Measurements from ENCODE around the gene DIAPH3.
"Not testable (repeated sequence)": the region's sequence is repeated elsewhere in the genome, so short reads cannot be mapped to it uniquely, and the experiment has no call there.

DIAPH3 gene

GRCh38 chr13:60099631-60100420, 63.9 kb downstream of the DIAPH3 start:
- no peak for DNase-seq (ENCODE audit: low read depth in 2 of 2)

GRCh38 chr13:60095300-60095699, 68.4 kb downstream of the DIAPH3 start:
- no peak for DNase-seq (ENCODE audit: low read depth in 2 of 2)

DNA sequence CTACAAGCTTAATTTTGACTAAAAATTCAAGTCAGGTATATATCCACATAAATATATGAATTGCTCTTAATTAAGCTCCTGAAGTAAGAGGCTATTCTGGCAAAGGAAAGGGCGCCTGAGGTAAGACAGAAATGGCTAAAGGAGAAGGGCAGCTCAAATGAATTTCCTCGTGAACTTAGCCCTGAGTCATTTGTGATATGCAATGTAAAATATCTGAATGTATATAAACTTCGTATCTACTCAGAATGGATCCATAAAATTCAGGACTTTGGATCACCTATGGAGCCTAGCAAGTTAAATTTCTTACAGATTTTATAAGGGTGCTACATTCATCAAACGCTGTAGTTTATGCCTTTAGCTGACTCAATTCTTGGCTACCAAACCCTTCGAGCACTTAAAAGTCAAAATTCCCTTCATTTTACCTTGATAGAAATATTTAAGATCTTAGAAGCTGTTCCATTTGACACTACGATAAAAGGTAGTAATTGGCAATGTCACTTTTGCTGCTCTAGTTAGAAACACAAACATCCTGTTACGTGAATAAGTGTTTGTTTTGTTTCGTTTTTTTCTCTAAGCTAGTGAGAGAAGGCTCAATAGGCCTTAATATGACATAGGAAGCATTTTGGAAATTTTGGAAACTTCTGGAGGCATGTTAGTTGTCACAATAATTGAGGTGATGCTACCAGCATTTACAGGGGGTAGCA, 69.2 kb downstream of the DIAPH3 start:
- DNase-seq (ENCODE audit: low read depth in 2 of 2), result no peak

DNA sequence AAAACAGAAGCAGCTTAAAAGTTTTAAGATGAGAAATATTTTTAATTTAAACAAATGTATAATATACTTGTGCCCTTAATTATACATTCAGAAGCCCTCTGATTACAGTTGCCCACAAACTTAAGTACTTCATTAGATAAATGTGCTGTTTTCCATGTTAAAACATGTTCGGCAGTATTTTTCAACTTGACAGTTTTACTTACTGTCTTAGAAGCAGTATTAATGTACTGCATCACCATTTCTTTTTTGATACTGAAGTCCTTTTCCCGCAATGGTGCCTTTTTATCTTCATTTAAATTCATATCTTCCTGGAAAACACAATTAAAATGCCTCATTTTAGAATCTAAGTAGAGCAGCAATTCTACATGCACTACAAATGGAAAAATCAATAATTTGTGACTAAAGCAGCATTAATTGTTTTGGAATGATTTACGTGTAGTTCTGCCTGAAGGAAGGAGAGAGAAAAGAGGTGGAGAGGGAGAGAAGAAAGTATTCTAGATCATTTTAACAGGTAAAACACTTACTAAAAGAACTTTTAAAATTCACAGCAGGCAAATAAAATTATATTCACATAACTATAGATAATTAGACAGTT, 70.2 kb downstream of the DIAPH3 start:
- no peak for DNase-seq (ENCODE audit: low read depth in 2 of 2)

DNA sequence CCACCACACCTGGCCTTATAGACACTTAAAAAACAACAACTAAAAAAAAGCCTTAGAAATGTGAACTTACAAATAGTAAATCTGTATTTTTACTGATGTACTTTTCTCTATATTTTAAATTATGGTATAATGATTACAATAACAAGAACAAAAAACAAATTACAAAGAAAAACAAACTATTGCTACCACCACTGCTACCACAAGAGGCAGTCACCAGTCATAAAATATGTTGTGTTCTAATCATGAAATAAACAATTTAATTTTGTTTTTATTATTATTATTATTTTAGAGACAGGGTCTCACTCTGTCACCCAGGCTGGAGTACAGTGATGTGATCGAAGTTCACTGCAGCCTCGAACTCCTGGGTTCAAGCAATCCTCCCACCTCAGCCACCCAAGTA, 72.2 kb downstream of the DIAPH3 start:
- no peak for DNase-seq (ENCODE audit: low read depth in 2 of 2)

DNA sequence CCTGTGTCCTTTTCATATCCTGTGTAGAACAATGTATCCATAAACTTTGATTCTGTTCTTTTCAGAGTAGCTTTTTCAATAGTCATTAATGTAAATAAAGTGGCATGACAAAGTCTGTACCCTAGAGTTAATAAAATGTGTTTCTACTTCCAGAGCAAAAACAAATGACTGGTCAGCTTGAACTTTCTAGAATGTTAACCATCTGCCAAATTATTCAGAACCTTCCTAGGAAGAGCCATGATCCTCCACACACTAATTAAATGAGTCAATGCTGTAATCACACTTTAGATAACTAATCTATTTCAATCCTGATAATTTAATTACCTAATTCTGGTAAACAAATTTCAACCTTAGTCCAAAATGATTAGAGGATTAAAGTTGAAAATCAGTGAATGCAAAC, 73.2 kb downstream of the DIAPH3 start:
- DNase-seq (ENCODE audit: low read depth in 2 of 2), result no peak

- not testable (repeated sequence) for DNase-seq (ENCODE audit: low read depth in 2 of 2)
Measured at GRCh38 chr13:60083780-60084179, 79.9 kb downstream of the DIAPH3 start.

- no peak for DNase-seq (ENCODE audit: low read depth in 2 of 2)
Measured at GRCh38 chr13:60080850-60081249, 82.9 kb downstream of the DIAPH3 start.

GRCh38 chr13:60078226-60078625, 85.5 kb downstream of the DIAPH3 start:
- DNase-seq (ENCODE audit: low read depth in 2 of 2), result no peak

DNA sequence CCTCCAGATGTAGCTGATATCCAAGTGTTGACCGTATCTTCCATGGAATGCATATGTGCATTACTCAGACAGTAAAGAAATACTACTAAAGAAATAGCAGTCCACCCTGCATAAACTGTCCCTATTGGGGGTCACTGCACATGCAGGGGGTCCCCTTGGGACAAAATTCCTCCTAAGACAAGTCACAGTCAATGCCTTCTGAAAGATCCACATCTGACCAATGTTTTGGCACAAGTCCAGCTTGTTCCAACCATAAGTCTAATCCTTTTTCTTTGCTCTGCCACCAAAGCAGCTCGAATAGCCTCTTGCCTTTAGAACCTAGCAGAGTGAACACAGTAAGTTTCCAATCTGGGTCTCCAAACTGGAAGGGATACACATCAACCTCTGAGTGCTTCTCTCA, 87.9 kb downstream of the DIAPH3 start:
- no peak for DNase-seq (ENCODE audit: low read depth in 2 of 2)

GRCh38 chr13:60074397-60074796, 89.3 kb downstream of the DIAPH3 start:
- no peak for DNase-seq (ENCODE audit: low read depth in 2 of 2)

GRCh38 chr13:60066226-60066625, 97.5 kb downstream of the DIAPH3 start:
- no peak for DNase-seq (ENCODE audit: low read depth in 2 of 2)

GRCh38 chr13:60062502-60062901, 101.2 kb downstream of the DIAPH3 start:
- DNase-seq (ENCODE audit: low read depth in 2 of 2), result no peak

GRCh38 chr13:60061737-60062136, 102.0 kb downstream of the DIAPH3 start:
- no peak for DNase-seq (ENCODE audit: low read depth in 2 of 2)

- no peak for DNase-seq (ENCODE audit: low read depth in 2 of 2)
Measured at GRCh38 chr13:60051754-60052285, 111.9 kb downstream of the DIAPH3 start.

DNA sequence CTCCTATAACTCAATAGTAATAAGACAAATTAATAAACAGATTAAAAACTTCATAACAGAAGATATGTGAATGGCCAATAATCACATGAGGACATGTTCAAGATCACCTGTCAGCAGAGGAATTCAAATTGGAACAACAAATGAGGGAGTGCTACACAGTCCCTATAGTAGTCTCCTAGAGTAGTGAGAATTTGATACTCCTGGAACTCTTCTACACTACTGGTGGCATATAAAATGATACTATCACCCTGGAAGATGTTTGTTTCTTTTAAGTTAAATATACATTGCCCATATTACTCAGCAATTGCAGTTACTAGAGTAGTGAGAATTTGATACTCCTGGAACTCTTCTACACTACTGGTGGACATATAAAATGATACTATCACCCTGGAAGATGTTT, 115.4 kb downstream of the DIAPH3 start:
- not testable (repeated sequence) for DNase-seq (ENCODE audit: low read depth in 2 of 2)

GRCh38 chr13:60047918-60048317, 115.8 kb downstream of the DIAPH3 start:
- no peak for DNase-seq (ENCODE audit: low read depth in 2 of 2)

- DNase-seq (ENCODE audit: low read depth in 2 of 2), result no peak
Measured at GRCh38 chr13:60044321-60044720, 119.4 kb downstream of the DIAPH3 start.

- no peak for DNase-seq (ENCODE audit: low read depth in 2 of 2)
Measured at GRCh38 chr13:60043262-60043661, 120.5 kb downstream of the DIAPH3 start.

DNA sequence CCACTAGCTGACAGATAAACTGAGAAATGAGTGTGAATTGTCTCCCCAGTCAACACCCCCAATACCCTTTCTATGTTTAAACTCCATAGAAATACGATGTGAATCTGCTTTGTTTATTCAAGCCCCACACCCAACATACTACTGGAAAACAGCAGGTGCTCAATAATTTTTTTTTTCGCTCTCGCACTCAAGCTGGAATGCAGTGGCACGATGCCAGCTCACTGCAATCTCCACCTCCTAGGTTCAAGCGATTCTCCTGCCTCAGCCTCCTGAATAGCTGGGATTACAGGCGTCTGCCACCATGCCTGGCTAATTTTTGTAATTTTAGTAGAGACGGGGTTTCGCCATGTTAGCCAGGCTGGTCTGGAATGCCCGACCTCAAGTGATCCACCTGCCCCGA, 123.1 kb downstream of the DIAPH3 start:
- not testable (repeated sequence) for DNase-seq (ENCODE audit: low read depth in 2 of 2)

DNA sequence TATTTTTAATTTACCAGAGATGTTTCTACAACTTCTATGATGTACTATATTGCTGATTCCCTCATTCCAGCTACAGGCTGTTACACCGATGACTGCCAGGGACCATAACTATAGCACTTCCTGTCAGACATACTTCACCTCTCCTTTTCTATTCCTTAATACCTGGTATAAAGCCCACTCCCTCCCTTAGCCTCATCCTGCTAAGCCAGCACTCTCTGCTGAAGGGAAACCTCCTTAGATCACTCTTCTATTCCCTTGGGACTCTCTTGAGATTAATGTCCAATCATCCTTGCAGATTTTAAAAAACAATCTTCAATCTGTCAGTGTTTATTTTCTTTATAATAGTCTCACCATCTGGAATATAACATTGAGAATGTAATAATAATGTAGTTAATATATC, 127.9 kb downstream of the DIAPH3 start:
- no peak for DNase-seq (ENCODE audit: low read depth in 2 of 2)

DNA sequence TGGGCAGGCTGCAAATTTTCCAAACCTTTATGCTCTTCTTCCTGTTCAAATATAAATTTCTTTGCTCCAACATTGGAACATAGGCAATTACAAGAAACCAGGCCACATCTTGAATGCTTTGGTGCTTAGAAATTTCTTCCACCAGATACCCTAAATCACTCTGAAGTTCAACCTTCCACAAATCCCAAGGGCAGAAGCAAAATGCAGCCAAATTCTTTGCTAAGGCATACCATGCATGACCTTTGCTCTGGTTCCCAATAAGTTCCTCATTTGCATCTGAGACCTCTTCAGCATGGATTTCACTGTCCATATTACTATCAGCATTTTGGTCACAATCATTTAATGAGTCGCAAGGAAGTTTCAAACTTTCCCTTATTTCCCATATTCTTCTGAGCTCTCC, 130.9 kb downstream of the DIAPH3 start:
- DNase-seq (ENCODE audit: low read depth in 2 of 2), result no peak

GRCh38 chr13:60028021-60028420, 135.7 kb downstream of the DIAPH3 start:
- DNase-seq (ENCODE audit: low read depth in 2 of 2), result no peak
